H9 (cell line): Measurements from ENCODE around the gene SH3RF3. TPM values are rescaled to one million over a fixed set of nuclear protein-coding genes. Genes with fewer than 3 reads are reported as not detected.

Experiments
- DNase-seq: peaks from one replicate; pipeline ENCODE4 v3.0.0-alpha.2; 2017
- H2AFZ ChIP-seq: one replicate; pipeline ENCODE4 v1.6.1; 2013; ENCODE audit warnings: mild to moderate bottlenecking, low read length, control low read depth, moderate library complexity
- H2AK5ac ChIP-seq: 2 replicates; pipeline ENCODE4 v1.6.1; 2013; ENCODE audit warnings: low read length, control low read depth, mixed read lengths; ENCODE audit not compliant: insufficient read length
- H2BK120ac ChIP-seq: one replicate; pipeline ENCODE4 v1.6.1; 2013; ENCODE audit warnings: low read depth, mild to moderate bottlenecking, low read length, control low read depth, inconsistent platforms; ENCODE audit not compliant: poor library complexity, severe bottlenecking
- H2BK12ac ChIP-seq: 2 replicates; pipeline ENCODE4 v1.6.1; 2013; ENCODE audit warnings: low read length, control low read depth, mixed read lengths, low read depth; ENCODE audit not compliant: insufficient read length
- H2BK15ac ChIP-seq: 2 replicates; pipeline ENCODE4 v1.6.1; 2013; ENCODE audit warnings: low read depth, low read length, control low read depth
- H2BK20ac ChIP-seq: one replicate; pipeline ENCODE4 v1.6.1; 2013; ENCODE audit warnings: low read depth, mild to moderate bottlenecking, low read length, control low read depth, inconsistent platforms; ENCODE audit not compliant: poor library complexity, severe bottlenecking
- H2BK5ac ChIP-seq: 2 replicates; pipeline ENCODE4 v1.6.1; 2013; ENCODE audit warnings: low read length, control low read depth, mixed read lengths; ENCODE audit not compliant: insufficient read length
- H3K14ac ChIP-seq: 2 replicates; pipeline ENCODE4 v1.6.1; 2013; ENCODE audit warnings: low read length, control low read depth; ENCODE audit not compliant: insufficient read depth
- H3K18ac ChIP-seq: 2 replicates; pipeline ENCODE4 v1.6.1; 2013; ENCODE audit warnings: low read depth, mild to moderate bottlenecking, mixed read lengths, low read length, control low read depth; ENCODE audit not compliant: insufficient read length
- H3K23ac ChIP-seq: 2 replicates; pipeline ENCODE4 v1.6.1; 2013; ENCODE audit warnings: low read length, control low read depth, mixed read lengths, low read depth; ENCODE audit not compliant: insufficient read length
- H3K23me2 ChIP-seq: 2 replicates; pipeline ENCODE4 v1.6.1; 2013; ENCODE audit warnings: low read depth, mild to moderate bottlenecking, mixed read lengths, low read length, control low read depth; ENCODE audit not compliant: insufficient read length, poor library complexity, severe bottlenecking
- H3K27ac ChIP-seq: 2 replicates; pipeline ENCODE4 v1.5.1; 2013; ENCODE audit warnings: low read length, control low read depth, mixed read lengths, low read depth; ENCODE audit not compliant: insufficient read length
- H3K27me3 ChIP-seq: 2 replicates; pipeline ENCODE4 v1.6.1; 2013; ENCODE audit warnings: low read length, control low read depth, inconsistent platforms; ENCODE audit not compliant: insufficient read depth
- H3K4ac ChIP-seq: 2 replicates; pipeline ENCODE4 v1.6.1; 2013; ENCODE audit warnings: low read depth, mild to moderate bottlenecking, control low read depth, inconsistent platforms, low read length, moderate library complexity
- H3K4me1 ChIP-seq: 2 replicates; pipeline ENCODE4 v1.6.1; 2013; ENCODE audit warnings: low read length, control low read depth, inconsistent platforms; ENCODE audit not compliant: insufficient read depth
- H3K4me2 ChIP-seq: 2 replicates; pipeline ENCODE4 v1.6.1; 2013; ENCODE audit warnings: low read length, control low read depth, mixed read lengths; ENCODE audit not compliant: insufficient read length, insufficient read depth
- H3K56ac ChIP-seq: 2 replicates; pipeline ENCODE4 v1.6.1; 2013; ENCODE audit warnings: low read depth, mild to moderate bottlenecking, mixed read lengths, low read length, control low read depth; ENCODE audit not compliant: insufficient read length
- H3K79me1 ChIP-seq: 2 replicates; pipeline ENCODE4 v1.6.1; 2013; ENCODE audit warnings: low read depth, mild to moderate bottlenecking, moderate library complexity, low read length, control low read depth, inconsistent platforms; ENCODE audit not compliant: insufficient read depth, poor library complexity, severe bottlenecking
- H3K79me2 ChIP-seq: 2 replicates; pipeline ENCODE4 v1.6.1; 2013; ENCODE audit warnings: low read length, control low read depth, inconsistent platforms; ENCODE audit not compliant: insufficient read depth
- H3K9ac ChIP-seq: 2 replicates; pipeline ENCODE4 v1.6.1; 2013; ENCODE audit warnings: low read length, control low read depth, mixed read lengths; ENCODE audit not compliant: insufficient read length; ENCODE audit errors: extremely low read depth
- H3K9me3 ChIP-seq: one replicate; pipeline ENCODE4 v1.6.1; 2013; ENCODE audit warnings: low read depth, low read length, inconsistent platforms; ENCODE audit not compliant: control insufficient read depth
- H3T11ph ChIP-seq: one replicate; pipeline ENCODE4 v1.6.1; 2013; ENCODE audit warnings: mild to moderate bottlenecking, low read length, control low read depth, inconsistent platforms
- H4K20me1 ChIP-seq: one replicate; pipeline ENCODE4 v1.6.1; 2013; ENCODE audit not compliant: control insufficient read depth, insufficient read length, insufficient read depth
- H4K5ac ChIP-seq: 2 replicates; pipeline ENCODE4 v1.6.1; 2013; ENCODE audit warnings: low read depth, mild to moderate bottlenecking, mixed read lengths, low read length, control low read depth; ENCODE audit not compliant: insufficient read length
- H4K8ac ChIP-seq: replicated peaks from 2 replicates; pipeline ENCODE4 v1.6.1; 2013; ENCODE audit warnings: low read length, control low read depth, mixed read lengths, low read depth; ENCODE audit not compliant: insufficient read length
- H4K91ac ChIP-seq: 2 replicates; pipeline ENCODE4 v1.6.1; 2013; ENCODE audit warnings: low read depth, mild to moderate bottlenecking, moderate library complexity, mixed read lengths, low read length, control low read depth; ENCODE audit not compliant: insufficient read length
- H3K27ac Mint-ChIP-seq, 3 experiments: 2 replicates in 2 of 3; 3 replicates in 1 of 3; pipeline ENCODE4 v1.8.0; 2020 to 2021; ENCODE audit warnings: mixed read lengths in 3 of 3, mild to moderate bottlenecking in 1 of 3, moderate library complexity in 1 of 3
- H3K27me3 Mint-ChIP-seq: 2 replicates; pipeline ENCODE4 v1.8.0; 2021; ENCODE audit warnings: low read depth, mild to moderate bottlenecking, moderate library complexity, mixed read lengths
- H3K36me3 Mint-ChIP-seq, 3 experiments: 2 replicates in 2 of 3; 3 replicates in 1 of 3; pipeline ENCODE4 v1.8.0; 2020 to 2021; ENCODE audit warnings: low read depth in 3 of 3, mixed read lengths in 3 of 3; ENCODE audit not compliant: insufficient read depth in 1 of 3
- H3K4me1 Mint-ChIP-seq, 2 experiments: 2 replicates each; pipeline ENCODE4 v1.8.0; 2020; ENCODE audit warnings: mixed read lengths in 2 of 2
- H3K4me3 Mint-ChIP-seq, 2 experiments: 2 replicates in 1 of 2; 3 replicates in 1 of 2; pipeline ENCODE4 v1.8.0; 2020 to 2021; ENCODE audit warnings: mild to moderate bottlenecking in 2 of 2, mixed read lengths in 2 of 2, moderate library complexity in 1 of 2
- H3K9me3 Mint-ChIP-seq, 2 experiments: 2 replicates in 1 of 2; 3 replicates in 1 of 2; pipeline ENCODE4 v1.8.0; 2020; ENCODE audit warnings: mild to moderate bottlenecking in 2 of 2, mixed read lengths in 2 of 2, moderate library complexity in 1 of 2
- CTCF ChIP-seq: fragments of 200-600 bp; sonication (generic); conservative IDR thresholded peaks from 3 replicates; pipeline ENCODE4 v1.8.0; 2021; ENCODE audit warnings: antibody characterized with exemption, mild to moderate bottlenecking
- WGBS: extraction: QIAGEN DNeasy Blood & Tissue Kit; methylation state at CpG from one replicate; pipeline ENCODE4 v1.1.7; 2013; ENCODE audit warnings: missing lambda C conversion rate, low lambda C conversion rate, mixed read lengths; ENCODE audit not compliant: insufficient read length; ENCODE audit errors: extremely low coverage; 5-methylcytosine and 5-hydroxymethylcytosine counted together
- total RNA-seq: library from RNA; stranded (reverse); gene quantifications from 2 replicates; pipeline ENCODE4 v1.2.1, GENCODE V29; 2021

Gene SH3RF3
- total RNA-seq, 1 experiment from 2014 or later, result 0.46 TPM

GRCh38 chr2:109244750-109245382 is 115.9 kb downstream of the SH3RF3 start:
- no peak overlapping the region for H4K91ac ChIP-seq
- no peak overlapping the region for H3K56ac ChIP-seq
- H2AK5ac ChIP-seq, result no peak overlapping the region
- no peaks in the 10 kb centered on the region for H3K23me2 ChIP-seq
- Mint-ChIP-seq H3K27ac (no peak overlapping the region), H3K36me3 (no peaks in the 10 kb centered on the region; a peak in 2 of 7 replicates), H3K27me3 (peaks cover 5% of the 10 kb centered on the region), H3K4me1 (peaks cover 8 to 12% of the 10 kb centered on the region in 2 experiments; a peak in 3 of 4 replicates), H3K9me3 (no peaks in the 10 kb centered on the region; a peak in 1 of 5 replicates), H3K4me3 (no peak overlapping the region)
- H3T11ph ChIP-seq, result no peak overlapping the region
- no CpG with 5 or more reads among the region's 4 CpGs for WGBS
- H4K20me1 ChIP-seq, result no peaks in the 10 kb centered on the region
- H3K18ac ChIP-seq, result no peak overlapping the region
- no peak overlapping the region for H2BK5ac ChIP-seq
- H4K8ac ChIP-seq, result no peak overlapping the region
- no peak overlapping the region for H3K9ac ChIP-seq
- no peaks in the 10 kb centered on the region for H3K9me3 ChIP-seq
- H3K27me3 ChIP-seq, result no peaks in the 10 kb centered on the region
- no peak overlapping the region for H2BK12ac ChIP-seq
- H3K79me2 ChIP-seq, result no peaks in the 10 kb centered on the region
- H3K27ac ChIP-seq, result no peak overlapping the region
- H3K4ac ChIP-seq, result no peak overlapping the region
- no peak overlapping the region for H4K5ac ChIP-seq
- no peak for DNase-seq
- no peaks in the 10 kb centered on the region for H3K4me1 ChIP-seq
- H2AFZ ChIP-seq, result no peak overlapping the region
- no peak overlapping the region for H3K23ac ChIP-seq
- no peak overlapping the region; the same call in 1 of the 2 replicates for H3K14ac ChIP-seq
- H2BK15ac ChIP-seq, result no peak overlapping the region
- H2BK20ac ChIP-seq, result no peak overlapping the region
- no peaks in the 10 kb centered on the region for H3K79me1 ChIP-seq
- no peak overlapping the region for H2BK120ac ChIP-seq
- H3K4me2 ChIP-seq, result no peak overlapping the region
- TF ChIP-seq CTCF, result no peak
